Astrocyte of the spinal cord (primary cell): Measurements from ENCODE around the gene INPP5A.

ENCODE experiments used
- DNase-seq: peaks from one replicate; pipeline ENCODE4 v3.0.0; 2011; ENCODE audit warnings: low read depth, low spot score
- H3K4me3 ChIP-seq: 2 replicates; pipeline ENCODE4 v1.5.1; 2011; ENCODE audit warnings: low read depth, mild to moderate bottlenecking, low read length, moderate library complexity
- in situ Hi-C: cut with HindIII; loops from 2 replicates; pipeline ENCODE4 v1.10.0; 2017; ENCODE audit warnings: low sequenced_read_pairs
- TF ChIP-seq, protein P1 (sequence below): IDR thresholded peaks from 2 replicates; pipeline ENCODE4 v1.5.1; 2012; ENCODE audit warnings: low read depth, mild to moderate bottlenecking, low read length, inconsistent platforms

The INPP5A gene

DNA sequence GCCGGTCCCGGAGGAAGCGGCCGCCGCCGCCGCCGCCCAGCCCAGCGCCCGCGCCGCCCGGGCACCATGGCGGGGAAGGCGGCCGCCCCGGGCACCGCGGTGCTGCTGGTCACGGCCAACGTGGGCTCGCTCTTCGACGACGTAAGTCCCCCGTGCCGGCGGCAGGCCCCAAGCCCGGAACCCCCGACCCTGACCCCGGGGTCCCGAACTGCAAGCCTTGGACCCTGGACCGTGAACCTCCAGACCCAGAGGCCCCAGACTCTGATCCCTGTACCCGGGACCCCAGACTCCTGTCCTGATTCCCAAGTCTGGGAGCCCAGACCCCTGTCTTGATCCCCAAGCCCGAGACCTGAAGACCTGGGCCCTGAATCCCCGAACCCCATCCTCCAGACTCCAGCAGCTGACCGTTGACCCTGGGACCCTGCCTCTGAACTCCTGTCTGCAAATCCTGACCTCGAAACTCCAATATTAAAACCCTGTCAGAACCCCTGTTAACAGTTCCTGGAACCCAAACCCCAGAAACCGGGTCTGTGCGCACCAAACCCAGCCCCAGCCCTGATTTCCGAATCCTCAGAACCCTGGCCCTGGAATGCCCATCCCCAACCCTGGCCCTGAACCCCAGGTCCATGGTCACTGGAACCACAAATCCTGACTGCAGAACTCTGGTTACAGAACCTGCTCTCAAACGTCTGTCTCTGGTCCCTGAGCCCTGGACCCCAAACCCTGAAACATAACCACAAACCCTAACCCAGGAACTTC, 623 bp downstream of the INPP5A start:
- no peak for DNase-seq
- TF ChIP-seq, protein P1, sequence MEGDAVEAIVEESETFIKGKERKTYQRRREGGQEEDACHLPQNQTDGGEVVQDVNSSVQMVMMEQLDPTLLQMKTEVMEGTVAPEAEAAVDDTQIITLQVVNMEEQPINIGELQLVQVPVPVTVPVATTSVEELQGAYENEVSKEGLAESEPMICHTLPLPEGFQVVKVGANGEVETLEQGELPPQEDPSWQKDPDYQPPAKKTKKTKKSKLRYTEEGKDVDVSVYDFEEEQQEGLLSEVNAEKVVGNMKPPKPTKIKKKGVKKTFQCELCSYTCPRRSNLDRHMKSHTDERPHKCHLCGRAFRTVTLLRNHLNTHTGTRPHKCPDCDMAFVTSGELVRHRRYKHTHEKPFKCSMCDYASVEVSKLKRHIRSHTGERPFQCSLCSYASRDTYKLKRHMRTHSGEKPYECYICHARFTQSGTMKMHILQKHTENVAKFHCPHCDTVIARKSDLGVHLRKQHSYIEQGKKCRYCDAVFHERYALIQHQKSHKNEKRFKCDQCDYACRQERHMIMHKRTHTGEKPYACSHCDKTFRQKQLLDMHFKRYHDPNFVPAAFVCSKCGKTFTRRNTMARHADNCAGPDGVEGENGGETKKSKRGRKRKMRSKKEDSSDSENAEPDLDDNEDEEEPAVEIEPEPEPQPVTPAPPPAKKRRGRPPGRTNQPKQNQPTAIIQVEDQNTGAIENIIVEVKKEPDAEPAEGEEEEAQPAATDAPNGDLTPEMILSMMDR = no peak
- H3K4me3 ChIP-seq = peak overlapping the region; percentile 73
- in situ Hi-C loops = no loop called here

DNA sequence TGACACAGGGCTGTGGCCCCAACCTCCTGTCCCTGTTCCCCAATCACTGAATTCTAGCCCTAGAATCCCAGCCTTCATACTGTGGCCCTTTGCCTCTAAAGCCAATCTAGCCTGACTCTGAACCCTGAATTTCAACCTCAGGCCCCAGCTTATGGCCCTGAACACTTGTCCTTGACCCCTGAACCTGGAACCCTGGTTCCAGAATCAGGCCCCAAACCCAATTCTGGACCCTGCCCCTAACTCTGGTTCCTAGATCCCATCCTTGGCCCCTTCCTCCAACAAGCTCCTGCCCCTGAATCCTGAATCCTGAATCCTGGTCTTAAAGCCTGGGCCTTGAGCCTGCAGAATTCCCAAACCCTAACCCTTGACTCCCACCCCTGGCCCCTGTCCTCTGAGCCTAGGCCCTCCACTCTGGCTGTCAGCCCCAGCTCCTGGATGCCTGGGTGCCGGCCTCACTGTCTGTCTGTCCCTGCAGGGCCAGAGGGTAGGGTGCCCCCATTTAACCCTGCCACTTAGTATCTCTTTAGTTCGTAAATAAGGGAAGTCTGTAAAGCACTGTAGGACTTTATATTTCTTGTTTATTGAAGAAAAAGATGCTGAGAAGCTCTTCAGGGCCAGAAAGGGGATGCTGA, 1.3 kb downstream of the INPP5A start:
- TF ChIP-seq, protein P1 = no peak
- no peak for DNase-seq
- in situ Hi-C loops = no loop called here

DNA sequence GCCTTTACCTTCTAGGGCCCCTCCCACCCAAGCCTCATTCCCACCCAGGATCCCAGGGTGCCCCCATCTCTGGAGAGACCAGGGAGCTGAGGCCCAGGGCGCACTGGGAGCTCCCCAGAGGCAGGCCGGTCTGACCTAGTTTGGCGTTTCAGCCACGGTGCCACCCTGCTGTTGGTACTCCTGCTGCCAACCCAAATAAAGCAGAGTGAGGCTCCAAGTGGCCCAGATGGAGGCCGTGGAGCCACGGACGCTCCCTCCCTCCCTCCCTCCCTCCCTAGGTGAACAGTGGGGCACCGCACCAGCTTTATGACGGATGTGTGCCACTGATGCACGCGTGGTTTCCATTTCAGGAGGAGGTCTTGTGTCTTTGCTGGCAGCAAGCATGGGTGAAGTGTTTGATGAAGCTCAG, 1.8 kb downstream of the INPP5A start:
- H3K4me3 ChIP-seq = peak overlapping the region; percentile 16
- in situ Hi-C loops = no loop called here
- DNase-seq = no peak
- TF ChIP-seq, protein P1 = no peak

More for the DNA sequence above, 1.3 kb downstream of the INPP5A start:
- H3K4me3 ChIP-seq = peak overlapping the region; percentile 73

DNA sequence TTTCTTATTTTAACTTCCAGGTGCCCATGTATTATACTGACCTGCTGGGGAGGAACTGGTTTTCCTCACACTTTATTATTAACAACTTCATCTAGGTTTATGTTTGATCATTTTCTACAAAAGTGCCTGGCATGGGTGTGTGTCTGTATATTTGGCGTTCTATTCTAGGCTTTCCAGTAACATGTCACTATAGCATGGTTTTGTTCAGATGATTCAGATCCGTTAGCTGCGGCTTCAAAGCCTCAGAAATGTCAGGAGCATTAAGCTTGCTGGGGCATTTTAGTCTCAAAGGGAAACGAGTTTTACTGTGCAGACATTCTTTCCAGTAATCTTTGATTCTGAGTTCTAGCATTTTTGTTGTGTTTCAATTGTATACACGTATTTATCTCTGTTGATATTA, 2.3 kb downstream of the INPP5A start:
- TF ChIP-seq, protein P1 = no peak
- H3K4me3 ChIP-seq = peak overlapping the region; percentile 4
- peak; percentile 81 for DNase-seq
- in situ Hi-C loops = no loop called here

DNA sequence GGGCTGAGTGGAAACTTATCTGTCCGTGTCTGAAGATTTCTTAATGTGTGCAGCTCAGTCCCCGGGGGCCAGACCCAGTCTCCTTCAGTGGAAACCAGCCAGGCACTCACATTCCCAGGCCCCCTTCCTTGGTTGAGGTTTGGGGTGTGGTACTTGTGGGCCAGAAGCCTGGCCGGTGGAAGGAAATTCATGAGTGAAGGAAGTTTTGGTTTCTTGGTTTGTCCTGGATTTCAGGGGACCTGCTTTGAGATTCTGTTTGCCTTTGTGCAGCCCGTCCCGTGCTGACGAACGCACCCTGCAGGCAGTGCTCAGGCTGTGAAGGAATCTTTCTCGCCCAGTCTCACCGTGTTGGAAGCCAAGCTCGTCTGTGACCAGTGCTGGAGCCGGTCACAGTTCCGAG, 2.9 kb downstream of the INPP5A start:
- peak overlapping the region; percentile 13 for H3K4me3 ChIP-seq
- DNase-seq = peak; percentile 50
- TF ChIP-seq, protein P1 = peak; percentile 49
- in situ Hi-C loops = no loop called here

DNA sequence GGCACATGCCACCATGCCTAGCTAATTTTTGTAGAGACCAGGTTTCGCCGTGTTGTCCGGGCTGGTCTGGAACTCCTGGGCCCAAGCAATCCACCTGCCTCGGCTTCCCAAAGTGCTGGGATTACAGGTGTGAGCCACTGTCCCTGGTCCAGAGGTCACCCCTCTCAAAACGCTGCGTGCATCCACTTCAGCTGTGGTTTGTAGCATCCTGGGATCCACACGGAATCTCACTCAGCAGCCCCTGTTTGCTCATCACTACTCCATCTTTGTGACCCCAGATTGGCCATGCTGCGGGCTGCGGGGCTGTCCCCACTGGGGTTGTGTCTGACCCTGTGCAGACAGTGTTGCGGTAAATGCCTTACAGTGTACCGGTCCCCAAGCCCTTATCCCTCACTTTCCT, 3.5 kb downstream of the INPP5A start:
- in situ Hi-C loops = no loop called here
- TF ChIP-seq, protein P1 = no peak
- no peak for DNase-seq
- no peak overlapping the region for H3K4me3 ChIP-seq
